BE2C (cell line): ENCODE results near the gene TTC32.
"Not testable (repeated sequence)": the region's sequence is repeated elsewhere in the genome, so short reads cannot be mapped to it uniquely, and the experiment has no call there.

Experiments used
- DNase-seq: peaks from one replicate; pipeline ENCODE4 v3.0.0-alpha.2; 2020
- H3K27me3 ChIP-seq: fragments of 250-450 bp; sonication (Bioruptor Pico); 2 replicates; pipeline ENCODE4 v1.5.1; 2020; ENCODE audit warnings: mild to moderate bottlenecking
- H3K36me3 ChIP-seq: fragments of 250-450 bp; sonication (Bioruptor Pico); 2 replicates; pipeline ENCODE4 v1.5.1; 2020; ENCODE audit warnings: mild to moderate bottlenecking
- H3K4me1 ChIP-seq: fragments of 250-450 bp; sonication (Bioruptor Pico); 2 replicates; pipeline ENCODE4 v1.5.1; 2020
- H3K4me3 ChIP-seq: 2 replicates; pipeline ENCODE4 v1.5.1; 2011; ENCODE audit warnings: low read depth, low read length
- H3K9me3 ChIP-seq: fragments of 250-450 bp; sonication (Bioruptor Pico); 2 replicates; pipeline ENCODE4 v1.5.1; 2020
- TF ChIP-seq, protein P1 (sequence below): IDR thresholded peaks from 2 replicates; pipeline ENCODE4 v1.5.1; 2012; ENCODE audit warnings: mild to moderate bottlenecking, low read depth, low read length

TTC32 gene

DNA sequence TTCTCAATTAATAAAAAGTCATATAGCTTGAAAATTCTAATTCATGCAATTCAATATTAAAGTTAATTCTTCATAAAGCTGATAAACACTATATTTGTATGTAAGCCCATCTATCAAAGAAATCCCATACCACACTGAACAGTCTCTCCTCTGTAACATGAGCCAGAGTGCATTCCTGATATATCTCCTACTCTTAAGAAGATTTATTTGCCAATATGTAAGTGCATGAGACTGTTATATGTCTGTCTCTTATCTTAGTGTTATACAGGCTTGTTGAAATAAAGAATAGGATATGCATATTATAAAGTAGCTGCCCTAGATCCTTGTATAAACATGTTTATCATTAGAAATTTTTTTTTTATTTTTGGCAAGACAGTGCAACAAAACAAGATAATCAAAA, 40.4 kb upstream of the TTC32 start:
- DNase-seq = no peak
- Histone ChIP-seq H3K9me3 (no peaks in the 10 kb centered on the region), H3K4me1 (peaks cover 4% of the 10 kb centered on the region; the same call in 1 of the 2 replicates), H3K4me3 (no peak overlapping the region), H3K36me3 (peaks cover 28% of the 10 kb centered on the region), H3K27me3 (no peaks in the 10 kb centered on the region)
- TF ChIP-seq, protein P1, sequence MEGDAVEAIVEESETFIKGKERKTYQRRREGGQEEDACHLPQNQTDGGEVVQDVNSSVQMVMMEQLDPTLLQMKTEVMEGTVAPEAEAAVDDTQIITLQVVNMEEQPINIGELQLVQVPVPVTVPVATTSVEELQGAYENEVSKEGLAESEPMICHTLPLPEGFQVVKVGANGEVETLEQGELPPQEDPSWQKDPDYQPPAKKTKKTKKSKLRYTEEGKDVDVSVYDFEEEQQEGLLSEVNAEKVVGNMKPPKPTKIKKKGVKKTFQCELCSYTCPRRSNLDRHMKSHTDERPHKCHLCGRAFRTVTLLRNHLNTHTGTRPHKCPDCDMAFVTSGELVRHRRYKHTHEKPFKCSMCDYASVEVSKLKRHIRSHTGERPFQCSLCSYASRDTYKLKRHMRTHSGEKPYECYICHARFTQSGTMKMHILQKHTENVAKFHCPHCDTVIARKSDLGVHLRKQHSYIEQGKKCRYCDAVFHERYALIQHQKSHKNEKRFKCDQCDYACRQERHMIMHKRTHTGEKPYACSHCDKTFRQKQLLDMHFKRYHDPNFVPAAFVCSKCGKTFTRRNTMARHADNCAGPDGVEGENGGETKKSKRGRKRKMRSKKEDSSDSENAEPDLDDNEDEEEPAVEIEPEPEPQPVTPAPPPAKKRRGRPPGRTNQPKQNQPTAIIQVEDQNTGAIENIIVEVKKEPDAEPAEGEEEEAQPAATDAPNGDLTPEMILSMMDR = no peak

DNA sequence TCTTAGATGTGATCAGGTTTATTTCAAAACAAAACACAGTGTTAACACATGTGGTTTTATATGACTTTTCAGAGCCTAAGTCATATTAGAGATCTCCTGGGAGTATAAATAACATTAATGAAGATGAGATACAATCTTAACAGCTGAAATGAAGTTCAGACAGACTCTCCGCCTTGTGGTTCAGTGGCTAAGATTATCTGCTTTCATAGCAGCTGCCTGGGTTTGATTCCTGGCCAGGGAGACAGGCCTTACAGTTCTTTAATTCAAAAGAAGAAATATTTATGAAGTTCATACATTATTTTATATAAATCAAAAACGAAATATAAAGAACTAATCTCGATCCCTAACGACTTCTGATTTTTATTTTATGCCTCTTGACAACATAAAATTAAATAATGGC, 35.2 kb upstream of the TTC32 start:
- H3K27me3 ChIP-seq = no peaks in the 10 kb centered on the region
- H3K9me3 ChIP-seq = no peaks in the 10 kb centered on the region
- H3K4me1 ChIP-seq = peaks cover 7% of the 10 kb centered on the region; the same call in 1 of the 2 replicates
- DNase-seq = peak; percentile 39
- H3K36me3 ChIP-seq = peaks cover 45% of the 10 kb centered on the region
- TF ChIP-seq, protein P1 = no peak
- H3K4me3 ChIP-seq = no peak overlapping the region

DNA sequence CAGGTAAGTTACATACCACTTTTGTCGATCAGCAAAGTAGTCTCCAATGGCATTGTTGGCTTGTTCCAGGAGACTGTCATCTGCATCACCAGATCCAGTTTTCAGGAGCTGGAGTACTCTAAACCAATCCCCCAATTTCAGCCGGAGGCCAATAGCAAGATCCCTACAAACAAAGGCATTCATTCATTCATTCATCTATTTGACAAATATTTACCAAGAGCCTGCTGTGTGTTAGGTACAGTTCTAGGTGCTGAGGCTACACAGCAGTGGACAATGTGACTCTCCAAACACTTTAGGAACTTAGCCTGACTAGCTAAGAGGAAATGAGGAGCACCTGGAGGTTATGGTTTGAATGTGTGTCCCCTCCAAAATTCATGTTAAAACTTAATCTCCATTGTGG, 34.4 kb upstream of the TTC32 start:
- TF ChIP-seq, protein P1 = no peak
- peaks cover 39% of the 10 kb centered on the region for H3K36me3 ChIP-seq
- DNase-seq = no peak

DNA sequence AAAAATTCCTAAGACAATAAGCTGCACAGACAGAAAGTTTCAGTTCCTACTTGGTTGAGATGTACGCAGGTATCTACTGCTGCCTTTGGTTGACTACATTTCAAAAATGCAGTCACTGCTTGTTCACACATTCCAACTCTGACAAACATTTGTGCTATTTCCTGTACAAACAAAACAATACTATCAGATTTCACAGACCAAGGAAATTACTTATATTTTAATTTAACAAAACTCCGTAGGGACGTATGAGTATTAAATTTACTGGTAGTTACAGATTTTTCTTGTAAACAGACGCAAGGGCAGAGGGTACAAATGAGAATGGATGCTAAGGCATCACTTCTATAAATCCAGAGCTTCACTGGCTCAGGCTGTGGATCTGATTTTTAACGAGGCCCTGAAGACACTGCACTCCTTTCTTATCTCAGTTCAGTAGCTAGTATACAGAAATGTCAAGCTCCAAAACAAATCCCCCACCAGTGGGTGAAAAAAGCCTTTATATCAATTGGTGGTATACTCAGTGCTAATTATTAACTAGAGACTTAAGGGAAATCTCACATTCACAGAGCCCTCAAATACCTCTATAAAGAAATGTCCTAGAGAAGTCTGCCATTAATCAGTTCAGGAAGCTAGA, 31.7 kb upstream of the TTC32 start:
- H3K27me3 ChIP-seq = no peaks in the 10 kb centered on the region
- TF ChIP-seq, protein P1 = no peak
- DNase-seq = no peak
- no peak overlapping the region for H3K4me3 ChIP-seq
- H3K4me1 ChIP-seq = peaks cover 7% of the 10 kb centered on the region; the same call in 1 of the 2 replicates
- H3K9me3 ChIP-seq = no peaks in the 10 kb centered on the region
- peaks cover 49% of the 10 kb centered on the region for H3K36me3 ChIP-seq

More for the DNA sequence above, 34.4 kb upstream of the TTC32 start:
- Histone ChIP-seq H3K27me3 (no peaks in the 10 kb centered on the region), H3K4me3 (no peak overlapping the region), H3K9me3 (no peaks in the 10 kb centered on the region), H3K4me1 (peaks cover 7% of the 10 kb centered on the region; the same call in 1 of the 2 replicates)

DNA sequence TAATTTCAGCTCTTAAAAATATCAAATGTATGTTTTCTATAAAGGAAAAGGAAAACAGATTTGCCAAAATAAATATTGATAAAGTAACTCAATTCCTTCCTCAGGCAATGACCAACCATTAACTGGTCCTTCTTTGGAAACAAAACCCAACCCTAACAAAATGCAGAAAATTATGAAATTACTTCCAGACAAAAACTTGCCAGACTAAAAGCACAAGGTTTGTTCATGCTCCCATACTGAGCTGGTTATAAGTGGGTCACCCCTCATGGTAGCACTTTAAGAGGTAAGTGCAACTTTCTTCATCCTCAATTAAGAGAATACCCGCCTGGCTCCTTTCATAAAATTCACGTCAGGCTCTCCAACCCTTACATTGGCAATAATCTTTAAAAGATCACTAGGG, 31.1 kb upstream of the TTC32 start:
- Histone ChIP-seq H3K36me3 (peaks cover 49% of the 10 kb centered on the region), H3K4me1 (peaks cover 3% of the 10 kb centered on the region; the same call in 1 of the 2 replicates), H3K27me3 (no peaks in the 10 kb centered on the region), H3K9me3 (no peaks in the 10 kb centered on the region), H3K4me3 (no peak overlapping the region)
- DNase-seq = no peak
- TF ChIP-seq, protein P1 = no peak

DNA sequence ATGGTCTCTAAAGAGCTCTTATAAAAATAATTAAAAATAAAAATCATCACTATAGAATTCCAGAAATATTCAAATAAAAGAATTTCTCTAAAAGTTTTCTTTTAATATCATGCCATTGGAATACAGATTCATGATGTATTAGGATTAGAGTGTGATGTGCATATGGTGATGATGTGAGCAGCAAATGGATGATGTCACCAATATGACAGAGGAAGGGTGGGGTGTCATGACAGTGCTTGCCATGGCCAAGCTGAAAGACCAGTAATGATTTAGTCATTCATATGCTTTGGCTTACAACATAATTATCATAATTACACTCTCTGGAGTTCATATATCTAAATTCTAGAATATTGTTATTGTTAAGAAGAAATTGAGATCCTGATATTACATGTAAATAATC, 27.4 kb upstream of the TTC32 start:
- no peak overlapping the region for H3K4me3 ChIP-seq
- TF ChIP-seq, protein P1 = no peak
- H3K9me3 ChIP-seq = peaks cover 4% of the 10 kb centered on the region; the same call in 1 of the 2 replicates
- peaks cover 48% of the 10 kb centered on the region for H3K36me3 ChIP-seq
- DNase-seq = no peak
- H3K4me1 ChIP-seq = peaks cover 9% of the 10 kb centered on the region; the same call in 1 of the 2 replicates
- no peaks in the 10 kb centered on the region for H3K27me3 ChIP-seq

DNA sequence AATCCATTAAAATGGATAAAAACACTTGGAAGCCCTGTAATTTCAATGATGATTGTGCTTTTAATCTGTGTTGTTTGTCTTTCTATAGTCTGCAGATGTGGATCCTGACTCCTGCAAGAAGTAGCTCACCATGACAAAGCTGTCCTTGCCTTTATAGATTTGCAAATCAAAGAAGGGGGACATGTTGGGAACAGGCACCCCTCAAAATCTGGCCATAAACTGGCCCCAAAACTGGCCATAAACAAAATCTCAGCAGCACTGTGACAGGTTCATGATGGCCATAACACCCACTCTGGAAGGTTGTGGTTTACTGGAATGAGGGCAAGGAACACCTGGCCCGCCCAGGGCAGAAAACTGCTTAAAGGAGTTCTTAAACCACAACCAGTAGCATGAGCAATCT, 26.0 kb upstream of the TTC32 start:
- H3K4me3 ChIP-seq, DNase-seq, H3K27me3 ChIP-seq, H3K9me3 ChIP-seq, H3K4me1 ChIP-seq: not testable (repeated sequence)
- H3K36me3 ChIP-seq = peaks cover 49% of the 10 kb centered on the region

DNA sequence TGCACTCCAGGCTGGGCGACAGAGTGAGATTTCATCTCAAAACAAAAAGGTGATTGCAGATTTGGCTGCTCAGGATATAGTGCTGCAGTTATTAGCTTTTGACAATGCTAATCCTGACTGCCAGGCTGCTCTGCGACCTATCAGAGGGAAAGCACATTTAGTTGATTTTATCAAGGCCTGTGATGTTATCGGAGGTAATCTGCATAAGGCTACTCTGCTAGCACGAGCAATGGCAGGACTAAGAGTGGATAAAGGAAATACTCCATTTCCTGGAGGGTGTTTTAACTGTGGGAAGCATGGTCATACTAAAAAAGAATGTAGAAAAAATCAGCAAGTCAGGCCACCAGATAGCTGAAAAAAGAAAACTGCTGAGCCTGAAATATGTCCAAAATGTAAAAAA, 22.7 kb upstream of the TTC32 start:
- not testable (repeated sequence) for H3K9me3 ChIP-seq, DNase-seq, H3K4me1 ChIP-seq, H3K27me3 ChIP-seq, H3K4me3 ChIP-seq
- peaks cover 39% of the 10 kb centered on the region for H3K36me3 ChIP-seq

DNA sequence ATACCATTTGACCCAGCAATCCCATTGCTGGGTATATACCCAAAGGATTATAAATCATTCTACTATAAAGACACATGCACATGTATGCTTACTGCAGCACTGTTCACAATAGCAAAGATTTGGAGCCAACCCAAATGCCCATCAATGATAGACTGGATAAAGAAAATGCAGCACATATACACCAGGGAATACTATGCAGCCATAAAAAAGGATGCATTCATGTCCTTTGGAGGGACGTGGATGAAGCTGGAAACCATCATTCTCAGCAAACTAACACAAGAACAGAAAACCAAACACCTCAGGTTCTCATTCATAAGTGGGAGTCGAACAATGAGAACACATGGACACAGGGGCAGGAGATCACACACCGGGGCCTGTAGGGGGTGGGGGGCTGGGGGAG, 20.4 kb upstream of the TTC32 start:
- peaks cover 23% of the 10 kb centered on the region for H3K36me3 ChIP-seq
- not testable (repeated sequence) for H3K4me1 ChIP-seq, H3K9me3 ChIP-seq, H3K4me3 ChIP-seq, DNase-seq, H3K27me3 ChIP-seq
